K562 (cell line): Measurements from ENCODE around the gene ZNF81. TPM values are rescaled to one million over a fixed set of nuclear protein-coding genes. Genes with fewer than 3 reads are reported as not detected.

ENCODE experiments used
- DIDO1 ChIP-seq: fragments of 450-650 bp; IDR thresholded peaks from 2 replicates; pipeline ENCODE4 v1.6.1; 2016; ENCODE audit warnings: low read depth, missing biosample characterization, missing genetic modification characterization
- FOXJ3 ChIP-seq: sonication (generic); formaldehyde crosslinking; IDR thresholded peaks from 2 replicates; pipeline ENCODE4 v1.4.0; 2020; ENCODE audit warnings: mild to moderate bottlenecking, missing genetic modification reagents
- HDAC6 ChIP-seq: IDR thresholded peaks from 2 replicates; pipeline ENCODE4 v1.6.1; 2012; ENCODE audit warnings: low read depth, mild to moderate bottlenecking, control low read depth, inconsistent platforms, low read length, moderate library complexity
- MECOM ChIP-seq: fragments of 250-450 bp; sonication (Bioruptor Pico); IDR thresholded peaks from 2 replicates; pipeline ENCODE4 v1.8.0; 2022; ENCODE audit warnings: inconsistent platforms
- MTF1 ChIP-seq: fragments of 250-450 bp; sonication (Bioruptor Pico); IDR thresholded peaks from 2 replicates; pipeline ENCODE4 v1.9.0; 2021; ENCODE audit warnings: moderate library complexity, mild to moderate bottlenecking, inconsistent platforms, borderline replicate concordance
- NFE2L1 ChIP-seq: fragments of 450-650 bp; IDR thresholded peaks from 2 replicates; pipeline ENCODE4 v1.6.1; 2016; ENCODE audit warnings: missing genetic modification characterization, low read depth, mild to moderate bottlenecking, missing compliant biosample characterization, moderate library complexity, borderline replicate concordance
- NFXL1 ChIP-seq: fragments of 450-650 bp; formaldehyde crosslinking; IDR thresholded peaks from 2 replicates; pipeline ENCODE4 v1.4.0; 2021; ENCODE audit warnings: mild to moderate bottlenecking
- NFYB ChIP-seq: IDR thresholded peaks from 2 replicates; pipeline ENCODE4 v1.6.1; 2011; ENCODE audit warnings: mild to moderate bottlenecking, moderate library complexity; ENCODE audit not compliant: insufficient read length; ENCODE audit errors: extremely low read depth
- NR2C1 ChIP-seq, 2 experiments: fragments of 450-650 bp; IDR thresholded peaks; 2 replicates each; pipeline ENCODE4 v1.6.1; 2017; ENCODE audit warnings: mild to moderate bottlenecking in 2 of 2, antibody characterized with exemption in 1 of 2, inconsistent platforms in 1 of 2, missing compliant biosample characterization in 1 of 2, missing genetic modification characterization in 1 of 2
- OTX1 ChIP-seq: fragments of 450-650 bp; formaldehyde crosslinking; IDR thresholded peaks from 2 replicates; pipeline ENCODE4 v1.4.0; 2022; ENCODE audit warnings: mild to moderate bottlenecking
- PRMT5 ChIP-seq: sonication (generic); formaldehyde crosslinking; IDR thresholded peaks from 2 replicates; pipeline ENCODE4 v1.5.0; 2020; ENCODE audit warnings: missing genetic modification reagents
- RAD21 ChIP-seq, 2 experiments: fragments of 250-450 bp in 1 of 2; fragments of 450-650 bp in 1 of 2; sonication (Bioruptor Pico) in 1 of 2; formaldehyde crosslinking in 1 of 2; IDR thresholded peaks in 1 of 2; conservative IDR thresholded peaks in 1 of 2; 2 replicates each; pipeline versions ENCODE4 v1.4.0 to v1.8.0; 2020 to 2022; ENCODE audit warnings: mild to moderate bottlenecking in 2 of 2, moderate library complexity in 1 of 2
- RAD51 ChIP-seq: fragments of 450-650 bp; IDR thresholded peaks from 2 replicates; pipeline ENCODE4 v1.7.1; 2016; ENCODE audit warnings: low read depth, mild to moderate bottlenecking, borderline replicate concordance
- RNF2 ChIP-seq: sonication (generic); IDR thresholded peaks from 2 replicates; pipeline ENCODE4 v1.6.1; 2016
- TAF1 ChIP-seq: IDR thresholded peaks from 2 replicates; pipeline ENCODE4 v1.6.1; 2011; ENCODE audit warnings: mild to moderate bottlenecking, low read length, moderate library complexity; ENCODE audit not compliant: insufficient read depth, control insufficient read depth, severe bottlenecking; ENCODE audit errors: extremely low read depth
- ZNF217 ChIP-seq: sonication (generic); formaldehyde crosslinking; IDR thresholded peaks from 2 replicates; pipeline ENCODE4 v1.8.0; 2022; ENCODE audit warnings: mild to moderate bottlenecking, missing genetic modification reagents
- ZNF23 ChIP-seq: fragments of 250-450 bp; sonication (Bioruptor Pico); IDR thresholded peaks from 2 replicates; pipeline ENCODE4 v1.4.0; 2020; ENCODE audit warnings: mild to moderate bottlenecking
- ZNF318 ChIP-seq, 2 experiments: fragments of 450-650 bp; IDR thresholded peaks; 2 replicates each; pipeline ENCODE4 v1.6.1; 2016; ENCODE audit warnings: mild to moderate bottlenecking in 2 of 2, borderline replicate concordance in 1 of 2, low read depth in 1 of 2, moderate library complexity in 1 of 2
- ZNF324 ChIP-seq: fragments of 250-450 bp; sonication (Bioruptor Pico); IDR thresholded peaks from 2 replicates; pipeline ENCODE4 v1.4.0; 2020; ENCODE audit warnings: mild to moderate bottlenecking
- polyA plus RNA-seq, 8 experiments: library from polyadenylated mRNA; depleted of rRNA in 4 of 8; stranded (reverse) in 5 of 8; unstranded in 3 of 8; fragments of >200 nt; fragmentation: Nextera tagmentation in 2 of 8; fragmentation: Illumina TruSeq in 1 of 8; extraction: Ambion mirVana in 2 of 8; extraction: Trizol in 1 of 8; gene quantifications; 2 replicates each; pipeline versions ENCODE4 v1.2.1 to v1.2.3, GENCODE V29; 2011 to 2014; ENCODE audit warnings: inconsistent platforms in 1 of 8, missing spikeins in 1 of 8
- total RNA-seq, 7 experiments: library from RNA; depleted of rRNA in 6 of 7; stranded (reverse); fragments of >200 nt in 6 of 7; fragmentation: Illumina TruSeq in 2 of 7; extraction: Trizol in 2 of 7; gene quantifications; 2 replicates each; pipeline versions ENCODE4 v1.2.1 to v1.2.3, GENCODE V29; 2011 to 2021; ENCODE audit warnings: low replicate concordance in 1 of 7
- TF ChIP-seq, protein P1 (sequence below): fragments of 450-650 bp; formaldehyde crosslinking; IDR thresholded peaks from 2 replicates; pipeline ENCODE4 v1.4.0; 2020; ENCODE audit warnings: mild to moderate bottlenecking, mixed read lengths

Gene ZNF81
- total and polyA plus RNA-seq, 9 of the 15 experiments (the other 6 are each of a cell fraction or from before 2014, with no cell fraction given) = 2.4 to 9.6 (median 4.9) TPM

GRCh38 chrX:47817421-47817820 is 19.3 kb upstream of the ZNF81 start (continued):
- TF ChIP-seq NFE2L1 (tag) (no peak), MTF1 (CRISPR knock-in tag) (no peak), NR2C1 (IDR thresholded peaks at IDR 0.05) (no peak), NR2C1 (tag; IDR thresholded peaks at IDR 0.05) (no peak), FOXJ3 (no peak), RAD51 (no peak), NFYB (no peak), ZNF23 (no peak), HDAC6 (no peak), DIDO1 (no peak), OTX1 (CRISPR knock-in tag) (no peak), MECOM (CRISPR knock-in tag) (no peak), NFXL1 (no peak), RNF2 (0 out of 2 replicates have a peak, but pooled peaks have one; percentile 23), ZNF318 (IDR thresholded peaks at IDR 0.05; ENCODE audit: borderline replicate concordance in 1 of 2, low read depth in 1 of 2) (no peak), ZNF324 (CRISPR knock-in tag) (no peak), TAF1 (peak; percentile 32), PRMT5 (CRISPR knock-in tag) (no peak), RAD21 (CRISPR knock-in tag; conservative IDR thresholded peaks at IDR 0.05 in 1 of 2, IDR thresholded peaks at IDR 0.05 in 1 of 2) (no peak), ZNF217 (CRISPR knock-in tag) (no peak)
- TF ChIP-seq, protein P1, sequence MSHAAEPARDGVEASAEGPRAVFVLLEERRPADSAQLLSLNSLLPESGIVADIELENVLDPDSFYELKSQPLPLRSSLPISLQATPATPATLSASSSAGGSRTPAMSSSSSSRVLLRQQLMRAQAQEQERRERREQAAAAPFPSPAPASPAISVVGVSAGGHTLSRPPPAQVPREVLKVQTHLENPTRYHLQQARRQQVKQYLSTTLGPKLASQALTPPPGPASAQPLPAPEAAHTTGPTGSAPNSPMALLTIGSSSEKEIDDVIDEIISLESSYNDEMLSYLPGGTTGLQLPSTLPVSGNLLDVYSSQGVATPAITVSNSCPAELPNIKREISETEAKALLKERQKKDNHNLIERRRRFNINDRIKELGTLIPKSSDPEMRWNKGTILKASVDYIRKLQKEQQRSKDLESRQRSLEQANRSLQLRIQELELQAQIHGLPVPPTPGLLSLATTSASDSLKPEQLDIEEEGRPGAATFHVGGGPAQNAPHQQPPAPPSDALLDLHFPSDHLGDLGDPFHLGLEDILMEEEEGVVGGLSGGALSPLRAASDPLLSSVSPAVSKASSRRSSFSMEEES (CRISPR knock-in tag) = no peak
